T-helper 17 cell (primary cell): ENCODE results near the gene PCDH9. TPM values are rescaled to one million over a fixed set of nuclear protein-coding genes. Genes with fewer than 3 reads are reported as not detected.

Experiments
- ATAC-seq: fragments of 150-1000 bp; cut with Tn5 transposase; 2 replicates; pipeline ENCODE4 v1.10.0; 2021; ENCODE audit warnings: mild to moderate bottlenecking, moderate library complexity
- DNase-seq, 3 donors: peaks; one replicate each; pipeline versions ENCODE4 v3.0.0 to v3.0.0-alpha.2; 2020 to 2021
- H3K9me3 ChIP-seq: one replicate; pipeline ENCODE4 v1.7.0; 2013; ENCODE audit warnings: low read length, mild to moderate bottlenecking; ENCODE audit not compliant: control insufficient read depth, poor library complexity, severe bottlenecking
- H3K27ac Mint-ChIP-seq: one replicate; pipeline ENCODE4 v1.8.0; 2022; ENCODE audit warnings: mild to moderate bottlenecking, moderate library complexity, mixed read lengths
- H3K27me3 Mint-ChIP-seq: one replicate; pipeline ENCODE4 v1.8.0; 2022; ENCODE audit warnings: mixed read lengths
- H3K36me3 Mint-ChIP-seq: one replicate; pipeline ENCODE4 v1.8.0; 2022; ENCODE audit warnings: low read depth, mixed read lengths
- H3K4me1 Mint-ChIP-seq: one replicate; pipeline ENCODE4 v1.8.0; 2022; ENCODE audit warnings: mild to moderate bottlenecking, mixed read lengths
- H3K4me3 Mint-ChIP-seq: one replicate; pipeline ENCODE4 v1.8.0; 2022; ENCODE audit warnings: mild to moderate bottlenecking, moderate library complexity, mixed read lengths
- total RNA-seq, 4 donors: library from RNA in 2 of 4; stranded (reverse) in 2 of 4; gene quantifications; one replicate each; pipeline ENCODE4 v1.2.3 and lab custom pipeline; 2022 to 2026

The PCDH9 gene
- total RNA-seq, 2 donors from 2014 or later = 0.50 to 0.67 TPM

DNA sequence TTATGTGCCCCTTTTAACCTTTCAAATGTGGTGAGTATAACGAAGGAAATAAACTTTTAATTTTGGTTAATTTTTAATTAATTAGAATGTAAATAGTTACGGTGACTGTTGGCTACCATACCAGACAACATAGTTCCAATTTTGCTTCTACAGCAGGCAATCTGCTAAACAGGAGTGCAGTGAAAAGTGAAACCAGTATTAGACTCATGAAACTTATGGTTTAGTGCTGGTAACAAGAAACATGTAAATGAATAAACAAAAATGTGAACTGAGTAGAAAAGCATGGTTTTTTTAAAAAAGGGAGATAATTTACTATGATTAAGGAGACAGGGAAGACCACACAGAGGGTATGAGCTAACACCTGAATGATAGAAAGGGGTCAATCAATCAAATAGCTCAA, 478.4 kb downstream of the PCDH9 start:
- no peak overlapping the region for H3K27ac Mint-ChIP-seq
- DNase-seq = no peak
- H3K27me3 Mint-ChIP-seq = no peaks in the 10 kb centered on the region
- H3K36me3 Mint-ChIP-seq = no peaks in the 10 kb centered on the region
- no peaks in the 10 kb centered on the region for H3K4me1 Mint-ChIP-seq
- no peak overlapping the region for H3K4me3 Mint-ChIP-seq
- H3K9me3 ChIP-seq = peaks cover 2% of the 10 kb centered on the region
- ATAC-seq = no peak

DNA sequence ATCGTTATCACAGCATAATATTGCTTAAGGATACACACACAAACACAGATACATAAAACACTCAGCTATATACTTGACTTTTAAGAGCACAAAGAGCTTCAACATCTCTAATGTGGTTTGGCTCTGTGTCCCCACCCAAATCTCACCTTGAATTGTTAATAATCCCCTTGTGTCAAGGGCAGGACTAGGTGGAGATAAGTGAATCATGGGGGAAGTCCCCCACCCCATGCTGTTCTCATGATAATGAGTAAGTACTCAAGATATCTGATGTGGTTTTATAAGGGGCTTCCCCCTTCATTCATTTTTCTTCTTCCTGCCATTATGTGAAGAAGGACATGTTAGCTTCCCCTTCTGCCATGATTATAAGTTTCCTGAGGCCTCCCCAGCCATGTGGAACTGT, 481.4 kb downstream of the PCDH9 start:
- Mint-ChIP-seq H3K36me3 (no peaks in the 10 kb centered on the region), H3K4me1 (no peaks in the 10 kb centered on the region), H3K27me3 (no peaks in the 10 kb centered on the region), H3K27ac (no peak overlapping the region), H3K4me3 (no peak overlapping the region)
- ATAC-seq = no peak
- no peaks in the 10 kb centered on the region for H3K9me3 ChIP-seq
- no peak for DNase-seq

DNA sequence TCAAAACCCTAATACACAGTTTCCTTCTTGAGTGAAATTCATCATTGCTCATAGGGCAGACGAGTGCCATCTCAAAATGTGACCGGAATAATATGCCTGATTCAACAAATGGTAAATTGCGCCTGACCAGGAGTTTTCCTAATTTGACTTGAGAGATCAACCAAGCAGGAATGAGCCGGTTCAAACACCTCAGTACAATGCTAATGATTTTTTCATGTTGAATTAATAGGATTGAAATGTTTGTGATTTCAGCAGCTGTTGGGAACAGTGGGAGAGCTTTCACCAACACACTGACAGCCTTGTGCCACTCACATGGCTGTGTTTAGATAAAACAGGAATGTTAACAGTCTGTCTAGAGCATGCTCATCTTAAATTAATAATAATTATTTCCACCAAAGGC, 484.8 kb downstream of the PCDH9 start:
- H3K36me3 Mint-ChIP-seq = no peaks in the 10 kb centered on the region
- no peaks in the 10 kb centered on the region for H3K4me1 Mint-ChIP-seq
- H3K4me3 Mint-ChIP-seq = no peak overlapping the region
- DNase-seq = no peak
- no peaks in the 10 kb centered on the region for H3K27me3 Mint-ChIP-seq
- H3K27ac Mint-ChIP-seq = no peak overlapping the region
- H3K9me3 ChIP-seq = no peaks in the 10 kb centered on the region
- ATAC-seq = no peak

DNA sequence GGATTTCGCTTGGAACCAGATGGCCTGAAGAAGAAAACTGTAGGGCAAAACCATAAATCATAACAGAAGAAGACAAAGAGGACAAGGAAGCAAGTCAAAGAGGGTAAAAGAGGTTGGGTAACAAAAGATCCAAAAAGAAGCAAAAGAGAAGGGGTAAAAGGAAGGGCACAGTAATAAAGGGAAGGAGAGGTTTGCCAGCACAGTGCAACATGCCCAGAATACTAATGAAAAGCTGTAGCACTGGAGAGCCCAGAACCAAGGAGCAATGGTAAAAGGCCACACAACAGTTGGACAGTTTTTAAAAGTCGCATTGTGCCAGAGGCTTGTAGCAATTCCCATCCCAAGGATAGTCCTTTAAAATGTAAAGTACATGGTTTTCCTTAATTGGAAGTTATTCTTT, 506.6 kb downstream of the PCDH9 start:
- no peaks in the 10 kb centered on the region for H3K4me1 Mint-ChIP-seq
- ATAC-seq (no peak), DNase-seq (no peak)

DNA sequence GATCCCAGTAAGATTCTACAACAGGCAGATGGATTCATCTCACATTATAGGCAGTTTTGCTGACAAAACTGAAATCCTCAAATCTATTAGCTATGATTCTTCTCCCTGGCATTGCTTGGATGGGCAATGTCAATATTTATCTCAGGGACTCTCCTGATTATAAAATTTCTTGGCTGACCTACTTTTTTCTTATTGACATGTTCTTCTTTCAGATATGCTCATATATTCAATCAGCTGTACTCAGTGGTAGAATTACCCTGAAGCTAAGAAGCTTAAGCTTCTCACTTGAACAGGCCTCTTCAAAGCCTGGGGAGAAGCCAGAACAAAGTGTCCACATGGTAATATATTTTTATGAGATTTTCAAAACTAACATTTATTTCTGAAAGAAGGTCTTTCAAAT, 513.6 kb downstream of the PCDH9 start:
- H3K27ac Mint-ChIP-seq = no peak overlapping the region
- H3K27me3 Mint-ChIP-seq = no peaks in the 10 kb centered on the region
- no peak overlapping the region for H3K4me3 Mint-ChIP-seq
- no peaks in the 10 kb centered on the region for H3K9me3 ChIP-seq
- DNase-seq (no peak), ATAC-seq (no peak)
- H3K4me1 Mint-ChIP-seq = no peaks in the 10 kb centered on the region
- no peaks in the 10 kb centered on the region for H3K36me3 Mint-ChIP-seq

More for the DNA sequence above, 506.6 kb downstream of the PCDH9 start:
- no peaks in the 10 kb centered on the region for H3K9me3 ChIP-seq
- Mint-ChIP-seq H3K27ac (no peak overlapping the region), H3K4me3 (no peak overlapping the region), H3K27me3 (no peaks in the 10 kb centered on the region), H3K36me3 (no peaks in the 10 kb centered on the region)

DNA sequence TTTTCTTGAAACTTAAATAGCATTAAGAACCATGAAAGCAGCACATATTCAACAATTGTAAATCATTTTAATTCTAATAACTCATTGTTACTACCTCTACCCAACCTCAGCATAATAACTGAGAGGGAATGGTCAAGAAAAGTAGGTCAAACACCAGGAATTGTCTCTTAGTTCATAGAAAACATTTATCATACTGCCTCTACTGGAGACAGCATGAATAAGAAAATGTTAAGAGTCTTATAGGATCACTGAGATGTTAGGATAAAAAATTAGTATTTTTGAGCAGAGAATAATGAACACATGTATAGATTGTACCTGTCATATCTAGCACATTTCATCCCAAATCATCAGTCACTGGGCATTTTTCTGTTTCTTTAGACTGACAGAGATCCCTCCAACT, 515.3 kb downstream of the PCDH9 start:
- Mint-ChIP-seq H3K36me3 (no peaks in the 10 kb centered on the region), H3K27ac (no peak overlapping the region), H3K4me1 (no peaks in the 10 kb centered on the region), H3K27me3 (no peaks in the 10 kb centered on the region), H3K4me3 (no peak overlapping the region)
- DNase-seq = no peak
- no peaks in the 10 kb centered on the region for H3K9me3 ChIP-seq
- no peak for ATAC-seq

DNA sequence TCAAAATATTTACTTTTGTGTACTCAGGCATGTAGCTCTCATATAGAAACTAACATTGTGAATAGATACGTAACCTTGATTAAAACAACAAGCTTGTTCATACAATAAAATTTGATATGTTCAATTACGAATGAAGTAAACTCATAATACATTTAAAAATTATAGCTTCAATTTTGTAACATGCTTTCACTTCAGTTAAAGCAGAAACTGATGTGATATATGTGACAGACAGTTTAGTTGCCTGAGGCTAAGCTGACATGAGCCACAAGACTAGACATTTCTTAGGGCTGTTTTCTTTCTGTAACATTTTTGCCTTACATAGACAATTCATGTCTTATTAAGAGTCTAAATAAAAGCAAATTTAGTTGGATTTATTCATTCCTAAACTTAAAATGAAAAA, 526.0 kb downstream of the PCDH9 start:
- Mint-ChIP-seq H3K36me3 (no peaks in the 10 kb centered on the region), H3K4me1 (no peaks in the 10 kb centered on the region), H3K4me3 (no peak overlapping the region), H3K27me3 (no peaks in the 10 kb centered on the region), H3K27ac (no peak overlapping the region)
- no peaks in the 10 kb centered on the region for H3K9me3 ChIP-seq
- ATAC-seq (no peak), DNase-seq (no peak)

DNA sequence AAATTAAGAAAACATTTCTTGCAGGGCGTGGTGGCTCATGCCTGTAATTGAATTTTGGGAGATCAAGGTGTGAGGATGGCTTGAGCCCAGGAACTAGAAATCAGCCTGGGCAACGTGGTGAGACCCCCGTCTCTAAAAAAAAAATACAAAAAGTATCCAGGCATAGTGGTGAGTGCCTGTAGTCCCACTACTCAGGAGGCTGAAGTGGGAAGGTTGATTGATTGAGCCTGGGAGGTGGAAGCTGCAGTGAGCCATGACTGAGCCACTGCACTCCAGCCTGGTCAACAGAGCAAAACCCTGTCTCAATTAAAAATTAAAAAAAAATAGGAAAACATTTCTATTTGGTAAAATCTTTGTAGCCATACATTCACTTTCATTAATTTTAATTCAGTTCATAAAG, 526.5 kb downstream of the PCDH9 start:
- Mint-ChIP-seq H3K36me3 (no peaks in the 10 kb centered on the region), H3K27me3 (no peaks in the 10 kb centered on the region), H3K27ac (no peak overlapping the region), H3K4me1 (no peaks in the 10 kb centered on the region), H3K4me3 (no peak overlapping the region)
- ATAC-seq (no peak), DNase-seq (no peak)
- H3K9me3 ChIP-seq = no peaks in the 10 kb centered on the region

DNA sequence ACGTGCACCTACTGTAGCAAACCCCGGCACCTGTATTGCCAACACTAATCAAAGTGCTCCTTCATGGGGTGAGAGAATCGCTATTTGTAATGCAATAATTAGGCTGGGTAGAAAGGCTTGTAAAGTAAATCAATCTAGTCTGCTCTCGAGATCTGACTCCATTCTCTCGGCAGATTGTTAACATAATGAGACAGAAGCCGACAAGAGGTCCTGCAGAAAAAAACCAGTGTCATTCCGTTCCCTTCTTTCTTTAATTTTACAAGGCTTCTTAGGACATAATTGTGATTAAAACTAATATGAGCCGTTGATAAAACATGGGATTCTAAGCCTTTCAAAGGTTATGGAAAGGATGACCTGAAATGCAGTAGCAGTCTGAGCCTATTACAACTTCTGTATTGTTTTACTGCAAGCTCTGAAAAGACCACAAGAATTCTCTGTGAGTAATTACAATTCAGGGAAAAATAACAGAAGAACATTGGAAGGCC, 530.0 kb downstream of the PCDH9 start:
- ATAC-seq (no peak), DNase-seq (no peak)
- H3K36me3 Mint-ChIP-seq = no peaks in the 10 kb centered on the region
- H3K4me1 Mint-ChIP-seq = no peaks in the 10 kb centered on the region
- no peak overlapping the region for H3K27ac Mint-ChIP-seq
- H3K27me3 Mint-ChIP-seq = no peaks in the 10 kb centered on the region
- no peak overlapping the region for H3K4me3 Mint-ChIP-seq
- no peaks in the 10 kb centered on the region for H3K9me3 ChIP-seq

DNA sequence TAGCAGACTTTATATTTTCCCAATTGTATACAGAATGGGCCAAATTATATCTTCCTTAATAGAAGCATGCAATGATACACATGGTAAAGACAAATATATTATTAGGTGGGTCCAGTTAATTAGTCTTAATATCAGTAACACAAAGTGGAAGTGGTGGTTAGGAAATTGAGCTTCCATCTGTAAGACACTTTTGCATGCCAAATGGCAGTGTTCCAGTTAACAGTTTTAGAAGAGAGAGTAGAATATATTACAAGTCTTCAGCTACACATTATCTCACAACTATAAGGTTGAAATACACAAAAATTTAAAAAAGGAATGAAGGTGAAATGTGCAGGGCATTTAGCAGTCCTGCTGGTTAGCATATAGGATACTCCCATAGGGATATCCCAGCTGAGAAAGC, 536.5 kb downstream of the PCDH9 start:
- Mint-ChIP-seq H3K27me3 (no peaks in the 10 kb centered on the region), H3K36me3 (no peaks in the 10 kb centered on the region), H3K4me1 (no peaks in the 10 kb centered on the region), H3K4me3 (no peak overlapping the region), H3K27ac (no peak overlapping the region)
- DNase-seq = no peak
- H3K9me3 ChIP-seq = no peaks in the 10 kb centered on the region
- no peak for ATAC-seq

DNA sequence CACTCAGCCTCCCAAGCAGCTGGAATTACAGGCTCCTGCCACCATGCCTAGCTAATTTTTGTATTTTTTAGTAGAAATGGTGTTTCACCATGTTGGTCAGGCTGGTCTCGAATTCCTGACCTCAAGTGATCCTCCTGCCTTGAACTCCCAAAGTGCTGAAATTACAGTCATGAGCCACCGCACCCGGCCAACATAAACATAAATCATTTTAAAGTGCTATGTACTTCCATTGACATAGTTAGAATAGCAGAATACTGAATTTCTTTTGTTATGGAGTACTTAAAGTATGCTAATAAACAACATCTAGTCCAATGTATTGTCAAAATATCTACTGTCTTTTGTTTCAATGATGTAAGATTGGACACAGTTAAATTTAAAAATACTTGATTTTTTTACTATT, 539.0 kb downstream of the PCDH9 start:
- H3K4me3 Mint-ChIP-seq = no peak overlapping the region
- H3K9me3 ChIP-seq = no peaks in the 10 kb centered on the region
- no peaks in the 10 kb centered on the region for H3K27me3 Mint-ChIP-seq
- H3K36me3 Mint-ChIP-seq = no peaks in the 10 kb centered on the region
- no peak for DNase-seq
- H3K27ac Mint-ChIP-seq = no peak overlapping the region
- ATAC-seq = no peak
- H3K4me1 Mint-ChIP-seq = no peaks in the 10 kb centered on the region

DNA sequence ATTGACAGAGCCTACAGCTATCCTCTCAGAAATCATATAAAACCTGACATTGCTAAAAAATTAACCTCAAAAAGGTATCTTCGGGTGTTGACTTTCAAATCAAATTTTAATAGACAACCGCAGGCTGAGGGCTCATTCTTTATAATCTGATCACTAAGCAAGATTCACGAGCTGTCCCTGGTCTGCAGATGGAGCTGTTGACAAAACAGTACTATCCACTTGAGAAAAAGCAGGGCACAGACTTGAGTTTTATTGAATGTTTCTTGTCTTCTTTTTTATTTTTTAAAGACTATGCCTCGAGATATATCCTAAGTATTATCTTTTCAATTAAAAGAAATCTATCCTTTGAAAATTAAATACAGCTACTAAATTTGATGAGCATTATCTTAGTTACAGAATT, 540.5 kb downstream of the PCDH9 start:
- no peak overlapping the region for H3K4me3 Mint-ChIP-seq

DNA sequence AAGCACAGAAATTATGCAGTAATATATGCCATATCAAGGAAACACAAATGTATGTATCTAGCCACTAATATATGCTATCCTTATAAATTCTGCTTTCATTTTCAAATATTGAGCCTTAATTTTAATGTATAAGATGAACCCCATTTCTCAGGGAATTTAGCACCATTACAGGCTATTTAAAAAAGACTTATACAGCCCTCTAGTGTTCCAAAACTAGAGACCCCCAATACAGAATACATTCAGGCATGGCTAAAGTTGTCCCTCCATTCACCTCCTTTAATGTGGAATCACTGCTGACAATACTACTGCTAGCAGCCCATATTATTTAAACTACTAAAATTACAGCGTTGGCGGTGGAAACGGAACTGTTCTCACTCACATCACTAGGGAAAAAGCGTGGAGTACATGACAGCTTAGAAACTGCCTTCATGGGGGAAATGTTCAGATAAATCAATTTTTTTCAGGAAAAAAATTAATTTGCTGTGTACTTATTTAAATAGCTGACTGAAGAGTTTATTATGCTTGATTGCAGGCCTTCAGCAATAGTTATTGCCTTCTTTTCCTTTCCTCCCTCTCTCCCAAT, 541.0 kb downstream of the PCDH9 start:
- no peak for ATAC-seq
- Mint-ChIP-seq H3K27ac (no peak overlapping the region), H3K4me1 (no peaks in the 10 kb centered on the region), H3K36me3 (no peaks in the 10 kb centered on the region), H3K27me3 (no peaks in the 10 kb centered on the region), H3K4me3 (no peak overlapping the region)
- no peaks in the 10 kb centered on the region for H3K9me3 ChIP-seq
- no peak for DNase-seq

More for the DNA sequence above, 540.5 kb downstream of the PCDH9 start:
- no peak for ATAC-seq
- Mint-ChIP-seq H3K27me3 (no peaks in the 10 kb centered on the region), H3K27ac (no peak overlapping the region), H3K36me3 (no peaks in the 10 kb centered on the region), H3K4me1 (no peaks in the 10 kb centered on the region)
- no peak for DNase-seq
- H3K9me3 ChIP-seq = no peaks in the 10 kb centered on the region

DNA sequence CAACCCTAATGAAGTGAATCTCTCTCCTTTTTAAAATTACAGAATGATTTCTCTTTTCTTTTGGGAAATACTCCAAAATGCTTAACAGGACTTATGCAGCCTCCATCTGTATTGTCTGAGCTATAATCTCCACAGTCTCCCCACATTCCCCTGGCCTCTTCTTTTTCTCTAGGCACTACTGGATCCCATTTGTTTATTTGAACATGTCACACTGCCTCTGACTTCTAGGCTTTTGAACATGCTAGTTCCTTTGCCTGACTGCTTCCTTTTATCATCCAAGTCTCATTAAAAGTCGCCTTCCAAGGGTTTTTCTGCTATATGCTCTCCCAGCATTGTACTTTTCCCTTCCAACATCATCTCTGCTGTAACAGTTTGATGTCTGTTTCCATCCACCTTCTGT, 548.7 kb downstream of the PCDH9 start:
- no peaks in the 10 kb centered on the region for H3K36me3 Mint-ChIP-seq
- H3K4me3 Mint-ChIP-seq = no peak overlapping the region
- DNase-seq = no peak
- no peak for ATAC-seq
- H3K9me3 ChIP-seq = no peaks in the 10 kb centered on the region
- H3K27ac Mint-ChIP-seq = no peak overlapping the region
- H3K27me3 Mint-ChIP-seq = no peaks in the 10 kb centered on the region
- no peaks in the 10 kb centered on the region for H3K4me1 Mint-ChIP-seq
